Endothelial cell (in vitro differentiated cells): Measurements from ENCODE around the gene TERC. TPM values are rescaled to one million over a fixed set of nuclear protein-coding genes. Genes with fewer than 3 reads are reported as not detected.

Experiments
- DNase-seq: peaks from one replicate; pipeline ENCODE4 v3.0.0; 2021; ENCODE audit warnings: low spot score
- H3K27ac Mint-ChIP-seq: one replicate; pipeline ENCODE4 v1.8.0; 2021; ENCODE audit warnings: mixed read lengths, inconsistent platforms; ENCODE audit not compliant: unreplicated experiment
- H3K27me3 Mint-ChIP-seq: one replicate; pipeline ENCODE4 v1.8.0; 2021; ENCODE audit warnings: mild to moderate bottlenecking, moderate library complexity, mixed read lengths, inconsistent platforms; ENCODE audit not compliant: unreplicated experiment
- H3K36me3 Mint-ChIP-seq: one replicate; pipeline ENCODE4 v1.8.0; 2021; ENCODE audit warnings: mild to moderate bottlenecking, low read depth, mixed read lengths, inconsistent platforms; ENCODE audit not compliant: unreplicated experiment
- H3K4me1 Mint-ChIP-seq: one replicate; pipeline ENCODE4 v1.8.0; 2021; ENCODE audit warnings: mild to moderate bottlenecking, mixed read lengths, inconsistent platforms; ENCODE audit not compliant: unreplicated experiment
- H3K4me3 Mint-ChIP-seq: one replicate; pipeline ENCODE4 v1.8.0; 2021; ENCODE audit warnings: mild to moderate bottlenecking, mixed read lengths, inconsistent platforms; ENCODE audit not compliant: unreplicated experiment
- H3K9me3 Mint-ChIP-seq: one replicate; pipeline ENCODE4 v1.8.0; 2021; ENCODE audit warnings: mixed read lengths, inconsistent platforms; ENCODE audit not compliant: unreplicated experiment
- total RNA-seq: library from RNA; stranded (reverse); fragmentation: NEBNext Ultra II Directional; extraction: Animal tissue kit (Norgen Biotek cat#: 25700); gene quantifications from one replicate; pipeline ENCODE4 v1.2.1, GENCODE V29; 2021; ENCODE audit not compliant: unreplicated experiment
- TF ChIP-seq, protein P1 (sequence below): fragments of 200-600 bp; sonication (generic); IDR thresholded peaks from one replicate; pipeline ENCODE4 v1.5.0; 2021; ENCODE audit warnings: antibody characterized with exemption; ENCODE audit not compliant: unreplicated experiment

TERC gene
- total RNA-seq, 1 donor from 2014 or later = 3.2 TPM

DNA sequence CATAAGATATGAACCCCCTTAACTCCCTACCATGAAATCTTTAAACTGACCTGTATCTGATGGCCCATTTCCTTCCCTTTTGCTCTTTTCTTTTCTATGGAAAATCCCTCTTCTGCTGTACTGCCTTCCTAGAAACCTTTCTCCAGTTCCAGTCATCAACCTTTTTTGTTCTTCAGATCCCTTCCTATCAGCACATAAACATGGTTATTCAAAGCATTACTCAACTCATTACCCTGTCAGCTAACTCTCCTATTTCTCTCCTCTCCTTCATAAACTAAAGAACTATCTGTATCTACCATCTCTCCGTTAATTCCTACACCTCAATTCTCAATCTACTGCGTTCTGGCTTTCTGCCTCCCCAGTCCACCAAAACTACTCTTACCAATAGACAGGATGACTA is 13.0 kb downstream of the TERC start:
- TF ChIP-seq, protein P1, sequence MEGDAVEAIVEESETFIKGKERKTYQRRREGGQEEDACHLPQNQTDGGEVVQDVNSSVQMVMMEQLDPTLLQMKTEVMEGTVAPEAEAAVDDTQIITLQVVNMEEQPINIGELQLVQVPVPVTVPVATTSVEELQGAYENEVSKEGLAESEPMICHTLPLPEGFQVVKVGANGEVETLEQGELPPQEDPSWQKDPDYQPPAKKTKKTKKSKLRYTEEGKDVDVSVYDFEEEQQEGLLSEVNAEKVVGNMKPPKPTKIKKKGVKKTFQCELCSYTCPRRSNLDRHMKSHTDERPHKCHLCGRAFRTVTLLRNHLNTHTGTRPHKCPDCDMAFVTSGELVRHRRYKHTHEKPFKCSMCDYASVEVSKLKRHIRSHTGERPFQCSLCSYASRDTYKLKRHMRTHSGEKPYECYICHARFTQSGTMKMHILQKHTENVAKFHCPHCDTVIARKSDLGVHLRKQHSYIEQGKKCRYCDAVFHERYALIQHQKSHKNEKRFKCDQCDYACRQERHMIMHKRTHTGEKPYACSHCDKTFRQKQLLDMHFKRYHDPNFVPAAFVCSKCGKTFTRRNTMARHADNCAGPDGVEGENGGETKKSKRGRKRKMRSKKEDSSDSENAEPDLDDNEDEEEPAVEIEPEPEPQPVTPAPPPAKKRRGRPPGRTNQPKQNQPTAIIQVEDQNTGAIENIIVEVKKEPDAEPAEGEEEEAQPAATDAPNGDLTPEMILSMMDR = no peak
- peaks cover 4% of the 10 kb centered on the region for H3K4me1 Mint-ChIP-seq
- no peaks in the 10 kb centered on the region for H3K36me3 Mint-ChIP-seq
- no peaks in the 10 kb centered on the region for H3K9me3 Mint-ChIP-seq
- no peaks in the 10 kb centered on the region for H3K27me3 Mint-ChIP-seq
- DNase-seq = no peak
- H3K4me3 Mint-ChIP-seq = no peak overlapping the region
- H3K27ac Mint-ChIP-seq = no peak overlapping the region

DNA sequence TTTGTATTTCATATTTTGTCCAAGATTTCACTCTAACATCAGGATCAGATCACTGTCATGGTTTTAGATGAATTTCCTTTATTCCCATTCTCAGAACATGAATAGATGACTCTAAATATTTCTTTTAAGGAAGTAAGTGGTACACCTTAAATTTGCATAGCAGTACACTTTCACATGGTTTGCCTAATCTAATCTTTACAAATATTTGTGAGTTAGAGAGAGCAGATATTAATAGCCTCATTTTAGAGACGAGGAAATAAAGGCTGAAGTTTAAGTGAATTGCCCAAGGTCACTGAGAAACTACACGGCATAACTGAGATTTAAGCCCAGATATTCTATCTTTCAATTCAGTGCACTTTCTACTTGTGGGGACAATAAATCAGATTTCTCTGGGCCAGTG is 14.2 kb downstream of the TERC start:
- H3K4me1 Mint-ChIP-seq = peaks cover 4% of the 10 kb centered on the region
- no peak overlapping the region for H3K27ac Mint-ChIP-seq

DNA sequence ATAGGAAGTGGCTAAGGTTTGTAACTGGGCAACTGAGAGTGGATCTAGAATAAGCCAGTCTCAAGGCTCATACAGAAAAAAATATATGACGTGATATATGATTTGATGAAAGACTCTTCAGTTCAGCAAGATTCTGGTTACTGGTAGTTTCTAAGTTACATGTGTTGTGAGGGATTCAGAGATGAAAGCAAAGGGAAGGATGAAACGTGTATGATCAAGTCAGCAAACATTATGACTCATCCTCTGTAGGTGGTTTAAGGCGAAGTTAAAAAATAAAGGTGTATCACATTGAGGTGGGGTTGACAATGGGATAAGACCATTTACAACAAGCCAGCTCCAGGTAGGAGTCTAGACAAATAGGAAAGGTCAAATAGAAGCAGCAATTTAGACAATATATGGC is 16.2 kb downstream of the TERC start:
- no peak for DNase-seq
- no peaks in the 10 kb centered on the region for H3K9me3 Mint-ChIP-seq
- H3K4me1 Mint-ChIP-seq = peaks cover 4% of the 10 kb centered on the region
- H3K27ac Mint-ChIP-seq = no peak overlapping the region
- TF ChIP-seq, protein P1 = no peak
- no peaks in the 10 kb centered on the region for H3K27me3 Mint-ChIP-seq
- H3K36me3 Mint-ChIP-seq = no peaks in the 10 kb centered on the region
- no peak overlapping the region for H3K4me3 Mint-ChIP-seq

More for the DNA sequence above, 14.2 kb downstream of the TERC start:
- H3K36me3 Mint-ChIP-seq = no peaks in the 10 kb centered on the region
- H3K27me3 Mint-ChIP-seq = no peaks in the 10 kb centered on the region
- DNase-seq = no peak
- no peak overlapping the region for H3K4me3 Mint-ChIP-seq
- TF ChIP-seq, protein P1 = no peak
- no peaks in the 10 kb centered on the region for H3K9me3 Mint-ChIP-seq

DNA sequence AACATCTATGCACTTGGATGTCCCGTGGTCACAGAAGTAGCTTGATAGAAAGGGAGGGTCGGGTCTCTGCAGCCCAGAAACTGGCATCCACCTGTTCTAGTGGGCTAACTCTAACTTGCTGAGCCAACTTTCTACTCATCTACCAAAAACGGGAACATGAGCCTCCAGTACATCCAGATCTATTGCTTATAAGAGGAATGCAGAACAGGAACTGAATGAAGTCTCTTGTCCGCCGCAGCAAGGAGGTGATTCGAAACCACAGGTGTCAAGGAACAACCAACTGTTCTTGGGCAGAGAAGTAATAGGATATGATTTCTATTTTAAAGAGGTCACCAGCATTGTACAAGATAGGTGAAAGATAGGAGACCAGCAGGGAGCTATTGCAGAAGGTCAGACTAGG is 17.9 kb downstream of the TERC start:
- DNase-seq = no peak
- H3K36me3 Mint-ChIP-seq = no peaks in the 10 kb centered on the region
- no peaks in the 10 kb centered on the region for H3K9me3 Mint-ChIP-seq
- H3K4me3 Mint-ChIP-seq = no peak overlapping the region
- no peak overlapping the region for H3K27ac Mint-ChIP-seq
- peaks cover 2% of the 10 kb centered on the region for H3K4me1 Mint-ChIP-seq
- H3K27me3 Mint-ChIP-seq = no peaks in the 10 kb centered on the region
- TF ChIP-seq, protein P1 = no peak

DNA sequence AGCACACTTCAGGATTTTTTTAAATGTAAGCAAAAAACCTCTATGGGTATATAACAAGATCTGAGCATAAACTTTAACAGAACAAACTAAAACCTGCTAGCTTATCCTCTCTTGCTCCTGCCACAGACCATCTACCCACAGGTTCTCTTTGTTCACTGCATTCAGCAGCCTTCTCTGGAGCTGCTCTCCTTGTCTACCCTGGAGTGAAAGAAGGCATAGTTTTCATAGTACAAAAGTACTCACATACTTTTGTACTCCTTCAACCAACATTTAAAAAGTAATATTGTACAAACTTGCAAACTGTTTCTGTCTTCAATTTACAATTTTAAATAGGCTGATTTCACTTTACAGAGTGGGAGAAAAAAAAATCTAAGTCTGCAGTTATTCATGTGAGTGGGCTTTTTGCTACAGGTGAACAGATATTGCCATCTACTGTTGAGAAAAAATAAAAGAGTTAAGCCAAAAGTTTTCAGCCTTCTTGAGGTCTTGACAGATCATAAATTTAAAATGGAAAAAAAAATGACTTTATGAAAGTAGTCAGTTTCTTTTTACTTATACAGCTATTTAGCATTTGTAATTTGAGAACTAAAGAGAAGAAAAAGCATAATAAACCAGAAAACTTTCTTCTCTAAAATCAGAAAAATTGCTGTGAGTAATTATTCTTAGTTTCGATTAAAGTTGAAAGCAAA is 20.4 kb downstream of the TERC start:
- TF ChIP-seq, protein P1 = no peak
- Mint-ChIP-seq H3K27me3 (no peaks in the 10 kb centered on the region), H3K4me1 (no peaks in the 10 kb centered on the region), H3K27ac (no peak overlapping the region), H3K4me3 (no peak overlapping the region), H3K9me3 (no peaks in the 10 kb centered on the region), H3K36me3 (no peaks in the 10 kb centered on the region)
- no peak for DNase-seq
